LNCaP clone FGC (cell line): ENCODE measurements around the gene KRT2.

Source experiments
- DNase-seq: peaks from one replicate; pipeline ENCODE4 v3.0.0-alpha.2; 2011; ENCODE audit warnings: low read depth
- H3K4me3 ChIP-seq: 2 replicates; pipeline ENCODE4 v1.5.1; 2011; ENCODE audit warnings: mild to moderate bottlenecking, low read depth, low read length, control low read depth
- TF ChIP-seq, protein P1 (sequence below): IDR thresholded peaks from 2 replicates; pipeline ENCODE4 v1.5.1; 2012; ENCODE audit warnings: mild to moderate bottlenecking; ENCODE audit not compliant: control insufficient read depth, insufficient read depth; ENCODE audit errors: extremely low read depth

Gene KRT2

DNA sequence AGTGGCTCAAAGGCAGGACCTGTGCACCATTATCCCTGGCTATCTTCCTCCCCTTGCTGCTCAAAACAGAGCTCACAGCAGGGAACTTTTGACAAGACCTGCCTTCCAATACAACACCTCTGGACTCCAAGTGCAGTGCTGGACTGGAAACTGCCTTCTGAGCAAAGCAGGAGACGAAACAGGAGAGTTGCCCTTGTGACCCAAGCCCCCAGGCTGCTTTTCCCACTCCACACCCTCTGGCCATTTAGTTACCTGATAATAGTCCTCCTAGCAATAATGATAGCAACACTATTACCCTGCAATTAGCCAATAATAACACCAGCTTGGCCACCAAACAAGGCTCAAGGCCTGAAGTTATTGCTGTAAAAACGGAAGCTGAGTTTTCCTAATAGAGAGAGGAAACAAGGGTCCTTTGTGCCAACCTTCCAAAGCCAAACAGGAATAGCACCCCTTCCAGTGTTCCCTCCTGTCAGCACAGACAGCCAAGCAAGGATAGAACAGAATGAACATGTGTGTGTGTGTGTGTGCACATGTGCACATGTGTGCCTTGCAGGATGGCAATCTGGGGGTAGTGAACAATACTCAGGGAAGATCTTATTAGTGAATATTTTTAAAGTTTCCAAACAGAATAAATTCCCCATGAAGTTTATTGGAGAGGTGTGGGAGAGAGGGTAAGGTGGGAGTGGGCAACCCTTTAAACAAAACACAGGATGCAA lies 24.5 kb downstream of the KRT2 start:
- TF ChIP-seq, protein P1, sequence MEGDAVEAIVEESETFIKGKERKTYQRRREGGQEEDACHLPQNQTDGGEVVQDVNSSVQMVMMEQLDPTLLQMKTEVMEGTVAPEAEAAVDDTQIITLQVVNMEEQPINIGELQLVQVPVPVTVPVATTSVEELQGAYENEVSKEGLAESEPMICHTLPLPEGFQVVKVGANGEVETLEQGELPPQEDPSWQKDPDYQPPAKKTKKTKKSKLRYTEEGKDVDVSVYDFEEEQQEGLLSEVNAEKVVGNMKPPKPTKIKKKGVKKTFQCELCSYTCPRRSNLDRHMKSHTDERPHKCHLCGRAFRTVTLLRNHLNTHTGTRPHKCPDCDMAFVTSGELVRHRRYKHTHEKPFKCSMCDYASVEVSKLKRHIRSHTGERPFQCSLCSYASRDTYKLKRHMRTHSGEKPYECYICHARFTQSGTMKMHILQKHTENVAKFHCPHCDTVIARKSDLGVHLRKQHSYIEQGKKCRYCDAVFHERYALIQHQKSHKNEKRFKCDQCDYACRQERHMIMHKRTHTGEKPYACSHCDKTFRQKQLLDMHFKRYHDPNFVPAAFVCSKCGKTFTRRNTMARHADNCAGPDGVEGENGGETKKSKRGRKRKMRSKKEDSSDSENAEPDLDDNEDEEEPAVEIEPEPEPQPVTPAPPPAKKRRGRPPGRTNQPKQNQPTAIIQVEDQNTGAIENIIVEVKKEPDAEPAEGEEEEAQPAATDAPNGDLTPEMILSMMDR: no peak
- DNase-seq: no peak

DNA sequence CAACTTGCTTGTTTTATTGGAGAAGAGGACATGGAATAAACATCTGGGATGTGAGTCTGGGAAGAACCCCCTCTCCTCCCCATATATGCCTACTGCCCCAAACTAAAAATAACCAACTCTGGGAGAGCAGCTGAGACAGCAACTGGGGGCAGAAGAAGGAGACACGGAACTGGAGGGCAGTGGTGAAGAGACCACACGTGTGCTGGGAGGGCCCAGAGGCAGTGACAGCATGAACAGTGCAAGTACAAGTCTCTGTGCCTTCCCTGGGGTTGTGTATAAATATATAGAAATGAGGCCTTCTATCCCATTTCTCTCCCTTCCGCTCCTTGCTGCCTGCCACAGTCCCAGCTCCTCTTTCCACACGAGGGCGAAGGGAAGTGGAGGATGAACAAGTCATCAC lies 29.7 kb downstream of the KRT2 start:
- DNase-seq: no peak
- H3K4me3 ChIP-seq: no peak overlapping the region
- TF ChIP-seq, protein P1: no peak

More for the DNA sequence above, 24.5 kb downstream of the KRT2 start:
- H3K4me3 ChIP-seq: no peak overlapping the region

DNA sequence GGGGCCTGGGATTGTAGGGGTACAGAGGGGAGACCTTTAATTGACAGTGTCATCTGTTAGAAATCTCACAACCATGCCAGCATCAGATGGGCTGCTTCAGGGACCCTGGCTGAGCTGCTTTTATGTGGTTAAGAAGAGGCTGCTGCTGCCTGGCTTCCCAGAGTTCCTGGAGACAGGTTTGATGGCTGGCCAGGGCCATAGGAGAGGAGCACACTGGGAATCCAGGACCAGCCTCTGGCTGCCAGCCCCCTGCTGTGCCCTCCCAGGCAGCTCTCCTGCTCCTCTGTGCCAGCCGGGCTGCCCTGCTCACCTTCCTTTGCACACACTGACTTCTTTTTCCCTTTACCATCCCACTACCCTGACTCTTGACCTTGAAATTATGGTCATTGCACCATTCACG lies 33.1 kb downstream of the KRT2 start:
- no peak overlapping the region for H3K4me3 ChIP-seq
- no peak for DNase-seq
- TF ChIP-seq, protein P1: no peak

DNA sequence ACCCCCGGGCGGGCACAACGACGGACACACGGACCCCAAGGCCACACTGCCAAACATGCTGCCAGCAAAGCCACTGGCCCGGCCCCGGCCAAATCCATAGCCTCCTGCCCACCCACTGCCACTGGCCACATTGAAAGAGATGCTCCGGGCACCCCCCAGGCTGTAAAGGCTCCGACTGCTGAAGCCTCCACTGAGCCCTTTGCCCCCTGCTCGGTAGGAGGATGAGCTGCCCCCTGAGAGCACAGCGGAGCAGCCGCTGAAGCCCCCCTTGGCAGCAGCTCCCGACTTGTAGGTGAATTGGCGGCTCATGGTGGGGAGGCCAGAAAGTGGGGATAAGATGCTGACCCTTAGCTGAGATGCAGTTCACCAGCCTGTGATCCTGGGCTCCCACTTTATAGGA lies 33.8 kb downstream of the KRT2 start, which contains the start of gene KRT73:
Gene KRT73 (minus strand): TSS at position 344 of the 400 bp plus-strand sequence. CDS start 35 bp downstream, at position 309.
- TF ChIP-seq, protein P1: no peak
- no peak within 1 kb of the TSS for H3K4me3 ChIP-seq
- no peak for DNase-seq

DNA sequence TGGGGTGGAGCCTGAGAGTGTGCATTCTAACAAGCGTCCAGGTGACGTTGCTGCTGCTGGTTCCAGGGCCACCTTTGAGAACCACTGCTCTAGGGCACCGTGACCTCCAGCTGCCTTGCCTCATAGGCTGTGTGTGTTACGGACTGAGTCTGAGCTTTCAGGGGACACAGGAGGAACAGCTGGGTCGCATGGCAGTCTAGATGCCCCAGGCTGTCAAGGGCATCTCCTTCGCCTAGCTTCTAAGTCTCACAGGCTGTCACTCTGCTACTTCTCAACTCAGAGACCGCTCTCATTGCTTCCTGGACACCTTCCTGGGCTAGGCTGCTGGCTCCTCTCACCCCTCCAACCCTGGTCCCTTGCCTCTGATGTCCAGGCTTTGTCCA lies 34.6 kb downstream of the KRT2 start:
- TF ChIP-seq, protein P1: no peak
- DNase-seq: no peak
- H3K4me3 ChIP-seq: no peak overlapping the region

DNA sequence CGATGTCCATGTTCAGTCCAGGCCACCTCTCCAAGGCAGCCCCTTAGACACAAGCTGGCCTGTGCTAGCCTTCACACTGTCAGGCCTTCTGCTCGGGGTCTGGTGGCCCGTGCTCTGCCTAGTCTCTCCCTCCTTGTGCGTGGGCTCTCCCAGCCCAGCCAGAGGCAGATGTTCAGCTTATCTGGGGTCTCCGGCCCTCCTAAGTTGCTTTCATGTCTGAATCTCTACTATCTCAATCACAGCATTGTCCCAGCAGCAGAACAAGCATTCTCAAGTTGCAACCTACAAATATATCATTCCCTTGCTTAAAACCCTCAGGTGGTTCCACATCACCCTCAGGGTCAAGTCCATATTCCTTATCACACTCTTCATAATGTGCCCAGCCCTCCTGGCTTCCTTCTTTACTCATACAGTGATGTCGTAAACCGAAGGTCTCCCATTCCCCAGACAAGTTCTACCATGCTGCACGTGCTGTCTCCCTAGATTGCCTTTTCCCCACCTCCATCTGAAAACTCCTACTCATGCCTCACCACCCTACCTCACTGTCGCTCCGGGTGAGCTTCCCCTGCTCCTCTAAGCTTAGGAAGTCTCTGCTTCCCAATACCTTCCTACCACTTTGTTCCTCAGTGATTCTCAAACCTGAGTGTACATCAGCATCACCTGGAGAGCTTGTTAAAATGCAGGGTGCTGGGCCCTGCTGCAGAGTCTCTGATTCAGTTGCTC lies 35.2 kb downstream of the KRT2 start:
- TF ChIP-seq, protein P1: no peak
- H3K4me3 ChIP-seq: no peak overlapping the region
- no peak for DNase-seq

DNA sequence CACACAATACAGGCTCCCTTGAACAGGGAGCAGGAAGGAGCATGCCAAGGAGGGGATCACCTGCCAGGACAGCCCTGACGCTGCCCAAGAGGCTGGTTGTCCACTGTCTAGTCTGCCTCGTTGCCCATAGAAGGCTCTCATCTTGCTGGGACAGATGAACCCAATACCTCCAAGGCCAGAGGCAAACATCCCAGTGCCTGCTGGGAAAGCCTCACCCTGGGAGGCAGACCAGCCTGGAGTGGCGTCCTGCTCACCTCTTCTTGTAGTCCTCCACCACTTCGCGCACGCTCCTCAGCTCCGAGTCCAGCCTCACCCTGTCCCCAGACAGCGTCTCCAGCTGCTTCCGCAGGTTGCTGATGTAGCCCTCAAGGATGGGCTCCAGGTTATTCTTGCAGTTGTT lies 36.1 kb downstream of the KRT2 start:
- TF ChIP-seq, protein P1: no peak
- DNase-seq: no peak
- H3K4me3 ChIP-seq: no peak overlapping the region
